OCI-LY3 (cell line): ENCODE data around the gene PABPN1L.

Experiments
- H2AFZ ChIP-seq: fragments of 200-600, 300-600 bp; shearing (Covaris generic); 2 replicates; pipeline ENCODE4 v1.6.0; 2014; ENCODE audit warnings: antibody characterized with exemption, low read depth, low read length
- H3K27ac ChIP-seq: fragments of 200-600, 300-600 bp; sonication (generic); 2 replicates; pipeline ENCODE4 v1.5.1; 2014; ENCODE audit warnings: mild to moderate bottlenecking, low read length, moderate library complexity, mixed read lengths
- H3K27me3 ChIP-seq: fragments of 200-600, 300-600 bp; sonication (generic); 2 replicates; pipeline ENCODE4 v1.6.1; 2014; ENCODE audit warnings: low read depth, low read length, mixed read lengths
- H3K36me3 ChIP-seq: fragments of 200-600, 300-600 bp; sonication (generic); replicated peaks from 2 replicates; pipeline ENCODE3; 2014; ENCODE audit warnings: low read depth, low read length, mixed read lengths
- H3K4me1 ChIP-seq: fragments of 300-600, 200-600 bp; sonication (generic); 2 replicates; pipeline ENCODE4 v1.6.1; 2014; ENCODE audit warnings: low read length, mixed read lengths
- H3K4me2 ChIP-seq: fragments of 200-600, 300-600 bp; sonication (generic); 2 replicates; pipeline ENCODE4 v1.6.1; 2014; ENCODE audit warnings: low read length, mixed read lengths
- H3K4me3 ChIP-seq: fragments of 300-600, 200-600 bp; sonication (generic); 2 replicates; pipeline ENCODE4 v1.5.1; 2014; ENCODE audit warnings: antibody characterized with exemption, mild to moderate bottlenecking, low read length, moderate library complexity
- H3K79me2 ChIP-seq: fragments of 300-600, 200-600 bp; shearing (Covaris generic); 2 replicates; pipeline ENCODE4 v1.6.1; 2014; ENCODE audit warnings: mild to moderate bottlenecking, low read length, mixed read lengths
- H3K9ac ChIP-seq: fragments of 300-600, 200-600 bp; shearing (Covaris generic); 2 replicates; pipeline ENCODE4 v1.6.0; 2014; ENCODE audit warnings: mild to moderate bottlenecking, low read length, moderate library complexity
- H3K9me3 ChIP-seq: fragments of 200-600, 300-600 bp; shearing (Covaris generic); 2 replicates; pipeline ENCODE4 v1.6.1; 2014; ENCODE audit warnings: low read length, mixed read lengths; ENCODE audit not compliant: insufficient read depth
- H4K20me1 ChIP-seq: fragments of 200-600, 300-600 bp; sonication (generic); 2 replicates; pipeline ENCODE4 v1.6.1; 2016; ENCODE audit warnings: low read length, mixed read lengths; ENCODE audit not compliant: insufficient read depth
- CTCF ChIP-seq: fragments of 200-600, 300-600 bp; sonication (generic); IDR thresholded peaks from 2 replicates; pipeline ENCODE4 v1.5.1; 2014; ENCODE audit warnings: antibody characterized with exemption, low read length, low read depth
- EZH2phosphoT487 ChIP-seq: fragments of 200-600 bp; shearing (Covaris generic); IDR thresholded peaks from 2 replicates; pipeline ENCODE4 v1.6.1; 2018; ENCODE audit warnings: antibody characterized with exemption, mixed run types, low read depth

PABPN1L gene

GRCh38 chr16:88863426-88863825 lies 3.0 kb downstream of the PABPN1L start:
- Histone ChIP-seq H3K79me2 (no peaks in the 10 kb centered on the region), H3K9me3 (no peaks in the 10 kb centered on the region), H3K4me1 (no peaks in the 10 kb centered on the region), H3K27me3 (no peaks in the 10 kb centered on the region), H3K4me2 (no peak overlapping the region), H4K20me1 (no peaks in the 10 kb centered on the region), H3K9ac (no peak overlapping the region), H3K27ac (no peak overlapping the region), H3K4me3 (no peak overlapping the region), H2AFZ (no peak overlapping the region), H3K36me3 (peaks cover 9% of the 10 kb centered on the region)
- TF ChIP-seq EZH2phosphoT487 (no peak), CTCF (no peak)

GRCh38 chr16:88862968-88863367 lies 3.5 kb downstream of the PABPN1L start:
- Histone ChIP-seq H2AFZ (no peak overlapping the region), H3K4me3 (no peak overlapping the region), H3K9me3 (no peaks in the 10 kb centered on the region), H4K20me1 (no peaks in the 10 kb centered on the region), H3K4me1 (peaks cover 3% of the 10 kb centered on the region), H3K9ac (no peak overlapping the region), H3K27me3 (no peaks in the 10 kb centered on the region), H3K4me2 (no peak overlapping the region), H3K79me2 (0 out of 2 replicates have a peak, but pooled peaks cover 4% of the 10 kb centered on the region), H3K27ac (no peak overlapping the region), H3K36me3 (peaks cover 9% of the 10 kb centered on the region)
- TF ChIP-seq CTCF = no peak
- TF ChIP-seq EZH2phosphoT487 = no peak

GRCh38 chr16:88861359-88861758 lies 5.1 kb downstream of the PABPN1L start:
- Histone ChIP-seq H3K27me3 (no peaks in the 10 kb centered on the region), H3K4me3 (no peak overlapping the region), H3K27ac (no peak overlapping the region), H3K36me3 (peaks cover 9% of the 10 kb centered on the region), H3K4me1 (peaks cover 6% of the 10 kb centered on the region), H3K4me2 (no peak overlapping the region), H3K9ac (no peak overlapping the region), H3K79me2 (peaks cover 12% of the 10 kb centered on the region; the same call in 1 of the 2 replicates), H3K9me3 (no peaks in the 10 kb centered on the region), H4K20me1 (no peaks in the 10 kb centered on the region), H2AFZ (no peak overlapping the region)
- TF ChIP-seq CTCF (no peak), EZH2phosphoT487 (no peak)

- Histone ChIP-seq H3K4me3 (no peak overlapping the region), H3K36me3 (peaks cover 9% of the 10 kb centered on the region), H3K79me2 (peaks cover 18% of the 10 kb centered on the region), H3K4me1 (peaks cover 20% of the 10 kb centered on the region), H3K27ac (no peak overlapping the region), H3K9me3 (no peaks in the 10 kb centered on the region), H4K20me1 (peaks cover 6% of the 10 kb centered on the region; the same call in 1 of the 2 replicates), H3K4me2 (no peak overlapping the region), H3K9ac (no peak overlapping the region), H2AFZ (no peak overlapping the region), H3K27me3 (no peaks in the 10 kb centered on the region)
- TF ChIP-seq CTCF = no peak
- no peak for TF ChIP-seq EZH2phosphoT487
These were observed 6.9 kb downstream of the PABPN1L start for GRCh38 chr16:88859381-88860091.
